Natural killer cell (primary cell): Measurements from ENCODE around the gene CFAP300. TPM values are rescaled to one million over a fixed set of nuclear protein-coding genes. Genes with fewer than 3 reads are reported as not detected.

ENCODE experiments used
- ATAC-seq, 3 donors: fragments of 150-1000 bp in 2 of 3; fragments of 200-7000 bp in 1 of 3; cut with Tn5 transposase; 1 replicate in 1 of 3; 2 replicates in 2 of 3; pipeline ENCODE4 v1.10.0; 2021; ENCODE audit warnings: mild to moderate bottlenecking in 2 of 3, moderate library complexity in 2 of 3
- DNase-seq, 2 donors: peaks; one replicate each; pipeline versions ENCODE4 v3.0.0 to v3.0.0-alpha.2; 2013 to 2021; ENCODE audit warnings: mixed read lengths in 1 of 2
- H3K27ac ChIP-seq: one replicate; pipeline ENCODE4 v1.5.1; 2013; ENCODE audit warnings: mild to moderate bottlenecking, low read length
- H3K27me3 ChIP-seq: one replicate; pipeline ENCODE4 v1.6.1; 2013; ENCODE audit warnings: low read length; ENCODE audit not compliant: control insufficient read depth, insufficient read depth
- H3K36me3 ChIP-seq: one replicate; pipeline ENCODE4 v1.6.1; 2013; ENCODE audit warnings: low read length; ENCODE audit not compliant: control insufficient read depth, insufficient read depth
- H3K4me1 ChIP-seq: one replicate; pipeline ENCODE4 v1.6.1; 2013; ENCODE audit warnings: low read length; ENCODE audit not compliant: control insufficient read depth, insufficient read depth
- H3K4me3 ChIP-seq: one replicate; pipeline ENCODE4 v1.5.1; 2013; ENCODE audit warnings: low read length
- H3K9me3 ChIP-seq: one replicate; pipeline ENCODE4 v1.6.1; 2013; ENCODE audit warnings: low read length; ENCODE audit not compliant: control insufficient read depth, insufficient read depth
- H3K27ac Mint-ChIP-seq, 2 donors: one replicate each; pipeline ENCODE4 v1.8.0; 2022; ENCODE audit warnings: mild to moderate bottlenecking in 2 of 2, mixed read lengths in 2 of 2, moderate library complexity in 1 of 2
- H3K27me3 Mint-ChIP-seq, 2 donors: one replicate each; pipeline ENCODE4 v1.8.0; 2022; ENCODE audit warnings: low read depth in 2 of 2, mixed read lengths in 2 of 2
- H3K36me3 Mint-ChIP-seq: one replicate; pipeline ENCODE4 v1.8.0; 2022; ENCODE audit warnings: mixed read lengths
- H3K4me1 Mint-ChIP-seq, 2 donors: one replicate each; pipeline ENCODE4 v1.8.0; 2022; ENCODE audit warnings: mixed read lengths in 2 of 2
- H3K4me3 Mint-ChIP-seq: one replicate; pipeline ENCODE4 v1.8.0; 2022; ENCODE audit warnings: mild to moderate bottlenecking, moderate library complexity, mixed read lengths
- H3K9me3 Mint-ChIP-seq, 2 donors: one replicate each; pipeline ENCODE4 v1.8.0; 2022; ENCODE audit warnings: mixed read lengths in 2 of 2
- WGBS: methylation state at CpG from one replicate; pipeline ENCODE4 v1.1.7; 2013; ENCODE audit warnings: missing lambda C conversion rate; ENCODE audit not compliant: insufficient coverage; 5-methylcytosine and 5-hydroxymethylcytosine counted together
- intact Hi-C: fragments of 100-400 bp; cut with micrococcal nuclease; formaldehyde crosslinking; loops from one replicate; pipeline ENCODE4 v1.14.2; 2022
- total RNA-seq, 4 donors: library from RNA; stranded (reverse); fragments of 120-200 nt in 1 of 4; gene quantifications; one replicate each; pipeline versions ENCODE4 v1.2.3 to v1.2.4, GENCODE V29; 2013 to 2022
- TF ChIP-seq, protein P1 (sequence below): fragments of 200-600 bp; IDR thresholded peaks from one replicate; pipeline ENCODE4 v1.8.0; 2022; ENCODE audit warnings: antibody characterized with exemption

CFAP300 gene
- not detected for total RNA-seq
- not detected for total RNA-seq (2013)

DNA sequence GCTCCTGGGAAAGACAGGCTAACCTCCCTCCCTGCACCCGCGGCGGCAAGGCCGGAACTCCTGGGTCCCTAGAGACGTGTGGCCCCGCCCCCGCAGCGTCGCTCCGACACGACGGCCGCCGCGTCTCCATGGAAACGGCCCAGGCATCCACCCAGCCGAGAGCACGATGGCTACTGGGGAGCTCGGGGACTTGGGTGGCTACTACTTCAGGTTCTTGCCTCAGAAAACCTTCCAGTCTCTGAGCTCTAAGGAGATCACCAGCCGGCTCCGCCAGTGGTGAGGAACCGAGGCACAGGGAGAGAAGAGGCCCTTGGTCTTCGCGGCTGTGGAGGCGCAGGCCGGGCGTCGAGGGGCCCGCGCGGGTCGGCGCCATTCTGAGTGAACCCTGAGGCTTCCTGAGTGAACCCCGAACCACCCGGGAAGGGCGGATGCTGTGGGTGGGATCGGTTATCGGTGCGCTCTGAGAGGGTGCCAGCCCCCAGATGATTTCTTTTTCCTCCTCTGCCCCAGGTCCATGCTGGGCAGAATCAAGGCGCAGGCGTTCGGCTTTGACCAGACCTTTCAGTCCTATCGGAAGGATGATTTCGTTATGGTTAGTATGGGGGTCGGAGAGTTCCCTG, at the start of gene CFAP300:
Gene CFAP300 (plus strand): TSS at position 133 of the 620 bp plus-strand sequence. CDS start 34 bp downstream, at position 167.
- Histone ChIP-seq H3K9me3 (no peaks in the 10 kb centered on the region), H3K36me3 (no peaks in the 10 kb centered on the region), H3K4me3 (no peak within 1 kb of the TSS), H3K27ac (no peak within 1 kb of the TSS), H3K4me1 (peaks cover 7% of the 10 kb centered on the region), H3K27me3 (peaks cover 21% of the 10 kb centered on the region)
- H3K9me3 Mint-ChIP-seq = no peaks in the 10 kb centered on the region
- H3K4me1 Mint-ChIP-seq = peaks cover 0 to 10% of the 10 kb centered on the region in 2 donors
- no peaks in the 10 kb centered on the region for H3K36me3 Mint-ChIP-seq
- intact Hi-C loops = no loop called here
- ATAC-seq (peak in 1 of 3 donors; percentile 32), DNase-seq (peak in 1 of 2 donors; percentile 41)
- 6% methylated on average over 45 of the region's 45 CpGs for WGBS
- peaks cover 23 to 49% of the 10 kb centered on the region in 2 donors for H3K27me3 Mint-ChIP-seq
- H3K4me3 Mint-ChIP-seq = peak within 1 kb of the TSS; percentile 49
- TF ChIP-seq, protein P1, sequence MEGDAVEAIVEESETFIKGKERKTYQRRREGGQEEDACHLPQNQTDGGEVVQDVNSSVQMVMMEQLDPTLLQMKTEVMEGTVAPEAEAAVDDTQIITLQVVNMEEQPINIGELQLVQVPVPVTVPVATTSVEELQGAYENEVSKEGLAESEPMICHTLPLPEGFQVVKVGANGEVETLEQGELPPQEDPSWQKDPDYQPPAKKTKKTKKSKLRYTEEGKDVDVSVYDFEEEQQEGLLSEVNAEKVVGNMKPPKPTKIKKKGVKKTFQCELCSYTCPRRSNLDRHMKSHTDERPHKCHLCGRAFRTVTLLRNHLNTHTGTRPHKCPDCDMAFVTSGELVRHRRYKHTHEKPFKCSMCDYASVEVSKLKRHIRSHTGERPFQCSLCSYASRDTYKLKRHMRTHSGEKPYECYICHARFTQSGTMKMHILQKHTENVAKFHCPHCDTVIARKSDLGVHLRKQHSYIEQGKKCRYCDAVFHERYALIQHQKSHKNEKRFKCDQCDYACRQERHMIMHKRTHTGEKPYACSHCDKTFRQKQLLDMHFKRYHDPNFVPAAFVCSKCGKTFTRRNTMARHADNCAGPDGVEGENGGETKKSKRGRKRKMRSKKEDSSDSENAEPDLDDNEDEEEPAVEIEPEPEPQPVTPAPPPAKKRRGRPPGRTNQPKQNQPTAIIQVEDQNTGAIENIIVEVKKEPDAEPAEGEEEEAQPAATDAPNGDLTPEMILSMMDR = no peak
- H3K27ac Mint-ChIP-seq = no peak within 1 kb of the TSS

DNA sequence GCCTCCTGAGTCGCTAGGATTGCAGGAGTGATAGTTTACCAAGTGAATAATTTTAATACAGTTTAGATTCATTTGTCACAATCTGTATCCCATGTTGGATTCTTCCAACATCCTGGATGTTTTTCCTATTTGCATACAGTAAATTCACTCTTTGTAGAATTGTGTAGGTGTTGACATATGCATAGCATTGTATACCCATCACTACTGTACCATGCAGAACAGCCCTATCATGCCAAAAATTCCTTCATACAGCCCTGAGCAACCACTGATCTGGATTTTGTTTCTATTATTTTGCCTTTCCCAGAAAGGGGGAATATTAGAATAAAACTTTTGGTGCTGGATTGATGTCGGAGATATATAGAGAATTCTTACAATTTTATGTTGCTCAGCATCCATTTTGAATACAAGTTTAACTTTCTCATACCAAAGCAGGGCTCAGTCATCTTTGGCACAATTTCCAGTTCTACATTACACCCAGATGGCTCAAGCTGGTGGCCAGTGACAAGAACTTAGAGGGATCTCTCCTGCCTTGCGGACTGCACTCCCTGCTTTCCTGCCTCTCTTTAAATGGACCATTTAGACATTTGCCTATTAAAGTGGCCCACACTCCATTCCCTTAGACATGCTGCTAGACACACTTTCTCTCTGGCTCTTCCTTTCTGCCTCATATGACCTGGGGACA, 45.4 kb upstream of the CFAP300 start:
- H3K9me3 Mint-ChIP-seq = no peaks in the 10 kb centered on the region
- H3K4me1 Mint-ChIP-seq = no peaks in the 10 kb centered on the region
- intact Hi-C loops = no loop called here
- ATAC-seq (no peak), DNase-seq (no peak)
- no peaks in the 10 kb centered on the region for H3K36me3 ChIP-seq
- 90% methylated on average over 2 of the region's 3 CpGs for WGBS
- no peaks in the 10 kb centered on the region for H3K27me3 Mint-ChIP-seq
- H3K27me3 ChIP-seq = no peaks in the 10 kb centered on the region
- no peak overlapping the region for H3K4me3 Mint-ChIP-seq
- H3K27ac Mint-ChIP-seq = no peak overlapping the region
- H3K27ac ChIP-seq = no peak overlapping the region
- TF ChIP-seq, protein P1 = no peak
- no peaks in the 10 kb centered on the region for H3K9me3 ChIP-seq
- no peaks in the 10 kb centered on the region for H3K4me1 ChIP-seq
- H3K36me3 Mint-ChIP-seq = no peaks in the 10 kb centered on the region
- H3K4me3 ChIP-seq = no peak overlapping the region

DNA sequence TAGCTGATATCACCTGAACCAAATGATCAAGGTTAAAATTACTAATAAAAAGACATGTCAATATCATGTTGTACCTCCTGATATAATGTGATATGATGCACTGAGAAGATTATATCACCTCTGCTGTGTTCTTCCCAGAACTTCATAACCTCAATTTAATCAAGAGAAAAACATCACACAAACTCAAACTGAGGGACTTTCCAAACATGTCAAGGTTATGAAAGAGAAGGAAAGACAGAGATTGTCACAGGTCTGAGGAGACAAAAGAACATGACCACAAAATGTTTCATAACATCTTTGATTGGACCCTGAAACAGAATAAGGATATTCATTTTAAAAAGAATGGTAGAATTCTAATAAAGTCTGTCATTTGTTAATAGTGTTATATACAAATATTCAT, 43.0 kb upstream of the CFAP300 start:
- Mint-ChIP-seq H3K36me3 (no peaks in the 10 kb centered on the region), H3K4me1 (no peaks in the 10 kb centered on the region), H3K9me3 (no peaks in the 10 kb centered on the region), H3K4me3 (no peak overlapping the region), H3K27me3 (no peaks in the 10 kb centered on the region), H3K27ac (no peak overlapping the region)
- H3K4me1 ChIP-seq = no peaks in the 10 kb centered on the region
- ATAC-seq (no peak), DNase-seq (peak in 1 of 2 donors; percentile 5)
- TF ChIP-seq, protein P1 = no peak
- intact Hi-C loops = no loop called here
- no peaks in the 10 kb centered on the region for H3K36me3 ChIP-seq
- no peak overlapping the region for H3K27ac ChIP-seq
- no peak overlapping the region for H3K4me3 ChIP-seq
- H3K9me3 ChIP-seq = no peaks in the 10 kb centered on the region
- no peaks in the 10 kb centered on the region for H3K27me3 ChIP-seq
